Gastroesophageal sphincter (tissue), 3 donors: ENCODE data around the gene TCHH.

Experiments used
- EP300 ChIP-seq: sonication (generic); formaldehyde crosslinking; IDR thresholded peaks from one replicate; pipeline ENCODE4 v1.6.1; 2017; ENCODE audit warnings: antibody characterized with exemption, mild to moderate bottlenecking
- POLR2AphosphoS5 ChIP-seq: sonication (generic); formaldehyde crosslinking; IDR thresholded peaks from one replicate; pipeline ENCODE4 v1.6.1; 2017; ENCODE audit warnings: antibody characterized with exemption
- TF ChIP-seq, protein P1 (sequence below), 4 experiments: fragments of 200-600 bp in 2 of 4; fragments of 450-650 bp in 2 of 4; sonication (generic) in 1 of 4; IDR thresholded peaks; one replicate each; pipeline ENCODE4 v1.5.1; 2017 to 2019; ENCODE audit warnings: antibody characterized with exemption in 4 of 4, mild to moderate bottlenecking in 2 of 4, moderate library complexity in 2 of 4

DNA sequence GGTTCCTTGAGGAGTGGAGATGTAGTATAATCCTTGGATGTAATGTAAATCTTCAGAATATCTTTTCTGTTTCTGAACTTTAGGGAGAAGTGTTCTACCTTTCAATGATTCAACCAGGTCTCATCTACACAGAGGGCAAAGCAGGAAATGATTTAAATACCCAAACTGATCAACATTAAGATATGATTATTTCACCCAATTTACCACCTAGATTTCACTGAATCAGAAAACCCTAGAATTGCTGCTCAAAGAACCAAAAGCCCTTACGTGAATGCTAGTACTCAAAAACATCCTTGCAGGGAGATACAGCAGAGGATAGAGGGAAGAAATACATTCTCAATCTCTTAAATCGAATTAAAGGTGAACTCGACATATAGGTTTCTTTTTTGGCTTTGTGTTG, 38.8 kb upstream of the TCHH start:
- TF ChIP-seq, protein P1, sequence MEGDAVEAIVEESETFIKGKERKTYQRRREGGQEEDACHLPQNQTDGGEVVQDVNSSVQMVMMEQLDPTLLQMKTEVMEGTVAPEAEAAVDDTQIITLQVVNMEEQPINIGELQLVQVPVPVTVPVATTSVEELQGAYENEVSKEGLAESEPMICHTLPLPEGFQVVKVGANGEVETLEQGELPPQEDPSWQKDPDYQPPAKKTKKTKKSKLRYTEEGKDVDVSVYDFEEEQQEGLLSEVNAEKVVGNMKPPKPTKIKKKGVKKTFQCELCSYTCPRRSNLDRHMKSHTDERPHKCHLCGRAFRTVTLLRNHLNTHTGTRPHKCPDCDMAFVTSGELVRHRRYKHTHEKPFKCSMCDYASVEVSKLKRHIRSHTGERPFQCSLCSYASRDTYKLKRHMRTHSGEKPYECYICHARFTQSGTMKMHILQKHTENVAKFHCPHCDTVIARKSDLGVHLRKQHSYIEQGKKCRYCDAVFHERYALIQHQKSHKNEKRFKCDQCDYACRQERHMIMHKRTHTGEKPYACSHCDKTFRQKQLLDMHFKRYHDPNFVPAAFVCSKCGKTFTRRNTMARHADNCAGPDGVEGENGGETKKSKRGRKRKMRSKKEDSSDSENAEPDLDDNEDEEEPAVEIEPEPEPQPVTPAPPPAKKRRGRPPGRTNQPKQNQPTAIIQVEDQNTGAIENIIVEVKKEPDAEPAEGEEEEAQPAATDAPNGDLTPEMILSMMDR (IDR thresholded peaks at IDR 0.05): no peak
- TF ChIP-seq POLR2AphosphoS5 (no peak), EP300 (no peak)
